ES-I3 (cell line): ENCODE data around the gene PCK1.

ENCODE experiments used
- H3K36me3 ChIP-seq: 2 replicates; pipeline ENCODE4 v1.6.1; 2013; ENCODE audit warnings: mild to moderate bottlenecking, low read length, control low read depth, moderate library complexity; ENCODE audit not compliant: insufficient read depth
- H3K4me1 ChIP-seq: 2 replicates; pipeline ENCODE4 v1.6.1; 2013; ENCODE audit warnings: mild to moderate bottlenecking, control low read depth, low read length; ENCODE audit not compliant: insufficient read depth
- H3K9ac ChIP-seq: 2 replicates; pipeline ENCODE4 v1.6.1; 2013; ENCODE audit warnings: low read depth, mild to moderate bottlenecking, low read length, moderate library complexity
- H3K9me3 ChIP-seq: 2 replicates; pipeline ENCODE4 v1.6.1; 2013; ENCODE audit warnings: mild to moderate bottlenecking, low read length, moderate library complexity; ENCODE audit not compliant: control insufficient read depth, insufficient read depth

Gene PCK1

GRCh38 chr20:57582432-57583288, 21.8 kb downstream of the PCK1 start:
- Histone ChIP-seq H3K36me3 (no peaks in the 10 kb centered on the region), H3K9ac (no peak overlapping the region), H3K9me3 (no peaks in the 10 kb centered on the region; the same call in 1 of the 2 replicates), H3K4me1 (no peaks in the 10 kb centered on the region; the same call in 1 of the 2 replicates)

GRCh38 chr20:57583289-57584257, 22.7 kb downstream of the PCK1 start:
- Histone ChIP-seq H3K36me3 (no peaks in the 10 kb centered on the region), H3K9me3 (no peaks in the 10 kb centered on the region; the same call in 1 of the 2 replicates), H3K4me1 (no peaks in the 10 kb centered on the region; the same call in 1 of the 2 replicates), H3K9ac (no peak overlapping the region)

GRCh38 chr20:57584768-57585461, 24.0 kb downstream of the PCK1 start:
- Histone ChIP-seq H3K36me3 (no peaks in the 10 kb centered on the region), H3K9ac (no peak overlapping the region), H3K9me3 (no peaks in the 10 kb centered on the region; the same call in 1 of the 2 replicates), H3K4me1 (peaks cover 4% of the 10 kb centered on the region; the same call in 1 of the 2 replicates)

- Histone ChIP-seq H3K36me3 (no peaks in the 10 kb centered on the region), H3K4me1 (peaks cover 4% of the 10 kb centered on the region; the same call in 1 of the 2 replicates), H3K9me3 (no peaks in the 10 kb centered on the region; the same call in 1 of the 2 replicates), H3K9ac (no peak overlapping the region)
Observed at GRCh38 chr20:57585466-57586213, 24.7 kb downstream of the PCK1 start.

GRCh38 chr20:57586370-57586793, 25.5 kb downstream of the PCK1 start:
- Histone ChIP-seq H3K36me3 (no peaks in the 10 kb centered on the region), H3K4me1 (peaks cover 4% of the 10 kb centered on the region; the same call in 1 of the 2 replicates), H3K9me3 (no peaks in the 10 kb centered on the region; the same call in 1 of the 2 replicates), H3K9ac (no peak overlapping the region)

- peaks cover 4% of the 10 kb centered on the region; the same call in 1 of the 2 replicates for H3K4me1 ChIP-seq
- H3K9ac ChIP-seq, result no peak overlapping the region
Observed at GRCh38 chr20:57586943-57587277, 26.0 kb downstream of the PCK1 start.

GRCh38 chr20:57587278-57587988, 26.5 kb downstream of the PCK1 start:
- H3K9me3 ChIP-seq, result no peaks in the 10 kb centered on the region; the same call in 1 of the 2 replicates
- peaks cover 4% of the 10 kb centered on the region; the same call in 1 of the 2 replicates for H3K4me1 ChIP-seq
- no peak overlapping the region for H3K9ac ChIP-seq
- H3K36me3 ChIP-seq, result no peaks in the 10 kb centered on the region

More at GRCh38 chr20:57586943-57587277, 26.0 kb downstream of the PCK1 start:
- no peaks in the 10 kb centered on the region for H3K36me3 ChIP-seq
- no peaks in the 10 kb centered on the region; the same call in 1 of the 2 replicates for H3K9me3 ChIP-seq

- no peak overlapping the region for H3K9ac ChIP-seq
Observed at GRCh38 chr20:57587989-57588377, 27.1 kb downstream of the PCK1 start.

GRCh38 chr20:57588596-57588995, 27.7 kb downstream of the PCK1 start:
- no peak overlapping the region for H3K9ac ChIP-seq
- peaks cover 4% of the 10 kb centered on the region; the same call in 1 of the 2 replicates for H3K4me1 ChIP-seq
- H3K36me3 ChIP-seq, result no peaks in the 10 kb centered on the region
- H3K9me3 ChIP-seq, result no peaks in the 10 kb centered on the region; the same call in 1 of the 2 replicates

More at GRCh38 chr20:57587989-57588377, 27.1 kb downstream of the PCK1 start:
- Histone ChIP-seq H3K9me3 (no peaks in the 10 kb centered on the region; the same call in 1 of the 2 replicates), H3K36me3 (no peaks in the 10 kb centered on the region), H3K4me1 (peaks cover 4% of the 10 kb centered on the region; the same call in 1 of the 2 replicates)

GRCh38 chr20:57589123-57589727, 28.3 kb downstream of the PCK1 start:
- Histone ChIP-seq H3K4me1 (peaks cover 4% of the 10 kb centered on the region; the same call in 1 of the 2 replicates), H3K9ac (no peak overlapping the region), H3K9me3 (no peaks in the 10 kb centered on the region; the same call in 1 of the 2 replicates), H3K36me3 (no peaks in the 10 kb centered on the region)

GRCh38 chr20:57589728-57590484, 29.0 kb downstream of the PCK1 start:
- no peaks in the 10 kb centered on the region; the same call in 1 of the 2 replicates for H3K9me3 ChIP-seq
- peaks cover 4% of the 10 kb centered on the region; the same call in 1 of the 2 replicates for H3K4me1 ChIP-seq
- H3K9ac ChIP-seq, result no peak overlapping the region
- no peaks in the 10 kb centered on the region; the same call in 1 of the 2 replicates for H3K36me3 ChIP-seq
